GM18520 (cell line): Measurements from ENCODE around the gene ATP13A4.

Experiments
- ATAC-seq: cut with Tn5 transposase; IDR thresholded peaks from one replicate; pipeline ENCODE4 v1.9.1; 2021; ENCODE audit not compliant: unreplicated experiment

Gene ATP13A4

DNA sequence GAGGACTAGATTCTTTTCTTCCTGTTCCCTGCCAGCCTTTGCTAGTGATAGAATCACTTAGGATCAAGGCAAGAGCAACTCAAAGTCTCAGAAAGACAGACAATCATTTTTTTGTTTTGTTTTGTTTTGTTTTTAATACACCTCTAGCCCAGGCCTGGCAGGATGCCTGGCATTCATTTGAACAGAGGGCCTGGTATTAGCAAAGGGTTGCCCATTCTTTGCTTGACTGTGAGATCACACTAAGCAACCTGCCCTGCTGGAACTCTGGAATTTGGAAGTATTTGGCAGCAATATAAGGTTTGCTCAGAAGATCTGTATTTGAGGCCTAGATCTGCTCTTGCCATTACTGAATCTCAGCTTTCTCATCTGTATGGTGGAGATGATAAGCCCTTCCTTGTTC is 154.4 kb downstream of the ATP13A4 start:
- no peak for ATAC-seq

- no peak for ATAC-seq
Observed at GRCh38 chr3:193396451-193397244, 158.0 kb downstream of the ATP13A4 start.

- no peak for ATAC-seq
Observed at GRCh38 chr3:193391902-193392301, 162.8 kb downstream of the ATP13A4 start.

DNA sequence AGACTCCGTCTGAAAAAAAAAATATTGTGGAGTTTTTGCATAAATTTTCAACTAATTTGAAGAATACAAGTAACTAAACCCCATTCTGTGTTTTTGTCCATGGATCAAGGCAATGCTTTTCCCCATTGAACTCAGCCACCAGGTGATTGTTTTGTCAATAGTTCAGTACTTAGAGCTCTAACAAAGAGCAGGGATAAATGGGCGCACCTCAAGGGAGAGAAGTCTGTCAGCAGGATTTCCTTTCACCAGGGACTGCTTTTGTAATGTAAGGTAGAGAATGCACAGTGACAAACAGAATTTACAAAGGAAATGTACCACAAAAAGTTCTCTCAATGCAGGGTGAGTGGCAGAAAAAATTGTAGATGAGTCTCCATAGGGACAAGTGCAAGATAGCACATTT is 165.4 kb downstream of the ATP13A4 start:
- no peak for ATAC-seq

DNA sequence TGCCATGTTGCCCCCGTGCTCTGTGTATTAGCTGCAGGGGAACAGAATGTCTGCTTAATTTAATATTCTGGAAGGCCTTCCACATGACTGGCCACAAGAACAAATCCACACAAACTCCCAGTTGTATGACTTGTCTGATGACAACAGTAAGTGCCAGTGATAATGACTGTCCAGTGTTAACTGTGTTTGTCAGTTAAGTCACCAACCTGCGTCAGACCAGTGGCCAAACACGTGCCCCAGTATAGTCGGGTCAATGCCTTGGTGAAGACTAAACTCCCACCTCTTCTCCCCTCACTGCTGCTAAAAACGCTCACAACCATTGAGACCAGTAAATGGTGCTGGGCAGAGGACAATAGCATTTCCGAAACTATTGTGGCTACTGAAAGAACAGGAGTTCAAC is 166.3 kb downstream of the ATP13A4 start:
- no peak for ATAC-seq

DNA sequence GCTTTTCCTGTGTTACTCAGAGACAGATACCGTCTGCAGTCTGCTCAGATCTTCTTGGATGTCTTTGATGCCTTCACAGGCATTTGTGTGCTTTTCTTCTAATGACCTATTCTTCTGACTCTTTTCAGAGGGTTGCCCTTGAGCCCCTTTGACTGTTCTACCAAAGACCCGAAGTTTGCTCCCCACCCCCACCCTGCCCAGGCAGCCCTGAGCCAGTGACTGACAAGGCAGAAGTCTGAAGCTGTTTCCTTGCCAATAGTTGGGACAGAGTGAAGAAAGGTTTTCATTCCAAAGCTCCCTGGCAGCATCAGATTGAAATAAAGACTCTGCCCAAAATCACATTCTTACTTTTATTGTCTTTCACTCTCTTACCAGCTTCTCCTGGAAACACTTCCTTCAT is 167.1 kb downstream of the ATP13A4 start:
- no peak for ATAC-seq

GRCh38 chr3:193378706-193379105 is 176.0 kb downstream of the ATP13A4 start, which contains the start of gene ATP13A5:
Gene ATP13A5, minus strand, starts transcription at chr3:193378753. Its CDS starts 28 bp downstream, at chr3:193378725.
- no peak for ATAC-seq

GRCh38 chr3:193377591-193377990 is 177.1 kb downstream of the ATP13A4 start:
- ATAC-seq, result no peak

- ATAC-seq, result no peak
Observed at GRCh38 chr3:193375614-193376013, 179.1 kb downstream of the ATP13A4 start.

- ATAC-seq, result no peak
Observed at GRCh38 chr3:193372783-193373182, 181.9 kb downstream of the ATP13A4 start.

DNA sequence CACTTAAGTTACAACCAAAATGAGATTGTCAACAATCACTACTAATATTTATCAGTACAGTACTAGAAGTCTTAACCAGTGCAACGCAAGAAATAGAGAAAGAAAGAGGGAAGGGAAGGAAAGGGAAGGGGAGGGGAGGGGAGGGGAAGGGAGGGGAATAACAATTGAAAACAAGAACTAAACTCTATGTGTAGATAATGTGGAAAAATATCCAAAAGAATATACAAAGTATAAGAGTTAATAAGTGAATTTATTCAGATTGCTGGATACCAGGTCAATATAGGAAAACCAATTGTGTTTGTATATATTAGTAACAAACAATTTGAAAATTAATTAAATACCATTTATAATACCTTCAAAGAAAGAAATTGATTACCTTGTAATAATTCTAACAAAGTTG is 186.8 kb downstream of the ATP13A4 start:
- ATAC-seq, result no peak

DNA sequence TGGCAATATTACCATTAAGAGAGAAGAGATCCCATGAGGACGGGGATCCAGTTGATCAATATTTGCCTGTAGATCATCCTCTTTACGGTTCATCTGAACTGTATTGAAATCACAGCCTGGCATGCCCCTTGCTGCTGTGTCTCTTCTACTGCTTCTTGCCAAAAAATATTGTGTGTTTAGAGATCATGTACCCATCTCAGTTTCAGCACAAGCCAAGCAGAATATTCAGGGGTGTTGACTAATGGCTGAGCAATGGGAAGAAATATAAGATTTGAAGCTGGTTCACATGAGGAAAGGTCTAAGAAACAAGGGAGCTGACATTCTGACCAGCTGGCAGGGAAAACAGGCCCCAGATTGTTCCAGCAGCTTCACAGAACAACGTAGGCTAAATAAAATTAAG is 197.4 kb downstream of the ATP13A4 start:
- ATAC-seq, result no peak

GRCh38 chr3:193354423-193354822 is 200.3 kb downstream of the ATP13A4 start:
- ATAC-seq, result no peak
